Fibroblast of mammary gland (primary cell): ENCODE data around the gene GBE1.

ENCODE experiments used
- DNase-seq: peaks from one replicate; pipeline ENCODE4 v3.0.0-alpha.2; 2010; ENCODE audit warnings: low read depth
- H3K4me3 ChIP-seq: 2 replicates; pipeline ENCODE4 v1.5.1; 2011; ENCODE audit warnings: low read depth, mild to moderate bottlenecking, low read length, moderate library complexity; ENCODE audit not compliant: control insufficient read depth
- CTCF ChIP-seq: conservative IDR thresholded peaks from 2 replicates; pipeline ENCODE4 v1.5.1; 2011; ENCODE audit warnings: low read depth, low read length, inconsistent platforms; ENCODE audit not compliant: control insufficient read depth, insufficient read depth

The GBE1 gene

GRCh38 chr3:81695302-81695701, 66.1 kb downstream of the GBE1 start:
- no peak for DNase-seq
- no peak overlapping the region for H3K4me3 ChIP-seq
- TF ChIP-seq CTCF, result no peak

- no peak for DNase-seq
Observed at GRCh38 chr3:81694662-81695061, 66.8 kb downstream of the GBE1 start.

GRCh38 chr3:81692766-81693165, 68.7 kb downstream of the GBE1 start:
- H3K4me3 ChIP-seq, result no peak overlapping the region
- TF ChIP-seq CTCF, result no peak
- DNase-seq, result peak; percentile 57

More at GRCh38 chr3:81694662-81695061, 66.8 kb downstream of the GBE1 start:
- no peak overlapping the region for H3K4me3 ChIP-seq
- TF ChIP-seq CTCF, result no peak

GRCh38 chr3:81689617-81690016, 71.8 kb downstream of the GBE1 start:
- no peak for DNase-seq
- no peak for TF ChIP-seq CTCF
- no peak overlapping the region for H3K4me3 ChIP-seq

- TF ChIP-seq CTCF, result no peak
- peak; percentile 64 for DNase-seq
- H3K4me3 ChIP-seq, result no peak overlapping the region
Observed at GRCh38 chr3:81684751-81685395, 76.6 kb downstream of the GBE1 start.

- TF ChIP-seq CTCF, result no peak
- H3K4me3 ChIP-seq, result no peak overlapping the region
- no peak for DNase-seq
Observed at GRCh38 chr3:81676706-81677456, 84.6 kb downstream of the GBE1 start.

- no peak for DNase-seq
- H3K4me3 ChIP-seq, result no peak overlapping the region
- TF ChIP-seq CTCF, result no peak
Observed at GRCh38 chr3:81674690-81675089, 86.8 kb downstream of the GBE1 start.
